ENCODE measurements around the gene FAM20C.
"Not testable (repeated sequence)": the region's sequence is repeated elsewhere in the genome, so short reads cannot be mapped to it uniquely, and the experiment has no call there.

FAM20C gene

GRCh38 chr7:192701-193480, 520 bp downstream of the FAM20C start:
- DNase-seq (ENCODE audit: low spot score) = no peak

- DNase-seq (ENCODE audit: low spot score) = peak; percentile 30
These were observed 1.3 kb downstream of the FAM20C start for GRCh38 chr7:193481-194251.

- peak; percentile 25 for DNase-seq (ENCODE audit: low spot score)
These were observed 2.1 kb downstream of the FAM20C start for GRCh38 chr7:194252-195009.

GRCh38 chr7:195010-195829, 2.8 kb downstream of the FAM20C start:
- DNase-seq (ENCODE audit: low spot score) = no peak

GRCh38 chr7:195830-196128, 3.4 kb downstream of the FAM20C start:
- DNase-seq (ENCODE audit: low spot score) = no peak

GRCh38 chr7:196283-196682, 3.9 kb downstream of the FAM20C start:
- no peak for DNase-seq (ENCODE audit: low spot score)

GRCh38 chr7:196778-197321, 4.5 kb downstream of the FAM20C start:
- DNase-seq (ENCODE audit: low spot score) = no peak

- peak; percentile 52 for DNase-seq (ENCODE audit: low spot score)
These were observed 5.3 kb downstream of the FAM20C start for GRCh38 chr7:197413-198335.

- no peak for DNase-seq (ENCODE audit: low spot score)
These were observed 7.3 kb downstream of the FAM20C start for GRCh38 chr7:199483-200249.

GRCh38 chr7:200290-200689, 7.9 kb downstream of the FAM20C start:
- DNase-seq (ENCODE audit: low spot score) = no peak

- no peak for DNase-seq (ENCODE audit: low spot score)
These were observed 8.3 kb downstream of the FAM20C start for GRCh38 chr7:200704-201103.

- DNase-seq (ENCODE audit: low spot score) = no peak
These were observed 12.0 kb downstream of the FAM20C start for GRCh38 chr7:204326-204725.

GRCh38 chr7:205115-206010, 13.0 kb downstream of the FAM20C start:
- DNase-seq (ENCODE audit: low spot score) = no peak

- not testable (repeated sequence) for DNase-seq (ENCODE audit: low spot score)
These were observed 14.0 kb downstream of the FAM20C start for GRCh38 chr7:206351-206750.

GRCh38 chr7:207418-208129, 15.2 kb downstream of the FAM20C start:
- no peak for DNase-seq (ENCODE audit: low spot score)

GRCh38 chr7:208130-208673, 15.8 kb downstream of the FAM20C start:
- no peak for DNase-seq (ENCODE audit: low spot score)

- no peak for DNase-seq (ENCODE audit: low spot score)
These were observed 16.4 kb downstream of the FAM20C start for GRCh38 chr7:208816-209215.

GRCh38 chr7:209416-209815, 17.0 kb downstream of the FAM20C start:
- DNase-seq (ENCODE audit: low spot score) = no peak
